ENCODE measurements around the gene LRRC56.
"Not testable (repeated sequence)": the region's sequence is repeated elsewhere in the genome, so short reads cannot be mapped to it uniquely, and the experiment has no call there.

The LRRC56 gene

DNA sequence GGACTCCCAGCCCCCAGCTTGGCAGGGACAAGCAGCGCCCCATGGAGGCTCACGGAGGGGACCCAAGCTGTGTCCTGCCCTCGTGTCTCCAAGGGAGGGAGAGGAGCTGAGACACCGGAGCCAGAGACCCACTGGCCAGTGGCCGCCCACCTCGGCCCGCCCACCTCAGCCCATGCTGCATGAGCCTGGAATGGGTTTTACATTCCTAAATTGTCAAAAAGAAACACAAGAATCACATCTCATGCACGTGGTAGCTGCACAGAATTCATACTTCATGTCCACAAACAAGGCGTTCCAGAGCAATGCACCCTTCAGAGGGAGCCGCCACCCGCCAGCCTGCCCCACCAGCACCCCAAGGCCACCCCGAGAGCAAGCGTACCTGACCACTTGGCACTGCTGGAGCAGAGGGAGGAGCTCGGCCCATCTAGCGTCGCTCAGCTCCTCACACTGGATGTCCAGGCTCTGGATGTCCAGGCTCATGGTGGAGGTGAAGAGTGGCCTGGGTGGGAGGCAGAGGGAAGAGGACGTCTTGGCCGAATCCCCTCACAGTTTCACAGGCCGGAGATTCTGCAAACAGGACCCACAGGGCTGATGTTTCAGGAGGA, 35.5 kb upstream of the LRRC56 start:
- DNase-seq (ENCODE audit: low spot score) = no peak

DNA sequence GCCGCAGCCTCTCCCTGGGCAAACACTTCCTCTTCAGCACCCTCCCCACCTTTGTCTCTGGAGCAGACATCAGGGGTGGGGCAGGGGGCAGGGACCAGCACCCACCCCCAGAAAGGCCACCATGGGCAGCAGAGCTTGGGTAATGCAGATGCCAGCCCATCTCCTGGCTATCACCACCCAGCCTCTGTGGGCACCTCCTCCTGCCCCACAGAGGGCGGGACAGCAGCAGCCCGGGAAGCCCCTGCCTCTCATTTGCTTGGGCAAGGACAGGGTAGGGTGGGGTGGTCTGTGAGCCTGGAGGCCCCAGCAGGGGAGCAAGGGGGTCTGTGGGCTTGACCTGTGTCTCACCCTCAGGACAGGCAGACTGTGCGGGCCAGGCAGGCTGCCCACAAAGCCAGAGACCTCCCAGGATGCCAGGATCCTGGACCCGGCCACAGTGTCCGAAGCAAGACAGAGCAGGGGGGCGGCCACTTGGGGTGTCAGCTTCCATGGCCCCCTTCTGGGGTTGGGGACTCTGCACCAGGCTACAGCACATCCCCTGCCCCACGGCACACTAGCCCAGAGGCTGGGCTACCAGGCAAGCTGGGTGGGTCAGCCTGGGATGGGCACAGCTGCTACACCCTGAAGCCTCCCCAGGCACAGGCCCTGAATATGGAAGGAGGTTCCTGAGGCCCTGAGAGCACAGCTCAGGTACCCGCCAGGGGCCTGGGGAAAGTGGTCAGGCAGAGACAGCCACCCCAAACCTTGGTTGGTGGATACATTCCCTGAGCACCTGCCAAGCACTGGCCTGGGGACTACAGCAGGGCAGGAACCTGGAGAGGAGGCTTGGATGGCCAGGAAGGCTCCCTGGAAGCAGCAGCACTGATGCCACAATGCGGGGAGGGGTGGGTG, 34.8 kb upstream of the LRRC56 start:
- no peak for DNase-seq (ENCODE audit: low spot score)

GRCh38 chr11:503179-503981, 33.9 kb upstream of the LRRC56 start:
- no peak for DNase-seq (ENCODE audit: low spot score)

GRCh38 chr11:504053-504993, 33.0 kb upstream of the LRRC56 start:
- peak; percentile 56 for DNase-seq (ENCODE audit: low spot score)

- DNase-seq (ENCODE audit: low spot score) = no peak
These were observed 32.4 kb upstream of the LRRC56 start for GRCh38 chr11:504994-505344.

- DNase-seq (ENCODE audit: low spot score) = peak; percentile 99
These were observed 30.9 kb upstream of the LRRC56 start for GRCh38 chr11:506238-506994.

GRCh38 chr11:506995-507726, 30.2 kb upstream of the LRRC56 start, which contains the start of gene RNH1:
TSS of gene RNH1 (minus strand) at chr11:507242. CDS start at chr11:502162, 5,080 bp downstream.
- DNase-seq (ENCODE audit: low spot score) = peak; percentile 96

- DNase-seq (ENCODE audit: low spot score) = no peak
These were observed 29.4 kb upstream of the LRRC56 start for GRCh38 chr11:507727-508515.

DNA sequence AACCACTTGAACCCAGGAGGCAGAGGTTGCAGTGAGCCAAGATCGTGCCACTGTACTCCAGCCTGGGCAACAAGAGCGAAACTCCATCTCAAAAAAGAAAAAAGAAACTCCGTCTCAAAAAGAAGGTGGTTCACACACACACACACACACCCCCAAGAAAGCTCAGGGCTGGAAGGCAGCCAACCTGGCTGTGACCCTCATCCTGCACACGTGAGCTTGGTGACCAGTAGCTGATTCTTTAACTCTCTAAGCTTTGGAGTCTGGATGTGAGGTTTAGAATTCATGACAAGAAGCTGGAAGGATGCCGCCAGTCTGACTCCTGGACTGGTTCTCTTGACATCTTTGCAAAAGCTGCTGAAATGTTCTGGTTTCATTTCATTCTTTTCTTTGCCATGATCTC, 28.4 kb upstream of the LRRC56 start:
- no peak for DNase-seq (ENCODE audit: low spot score)

GRCh38 chr11:512761-513595, 24.3 kb upstream of the LRRC56 start:
- DNase-seq (ENCODE audit: low spot score) = no peak

DNA sequence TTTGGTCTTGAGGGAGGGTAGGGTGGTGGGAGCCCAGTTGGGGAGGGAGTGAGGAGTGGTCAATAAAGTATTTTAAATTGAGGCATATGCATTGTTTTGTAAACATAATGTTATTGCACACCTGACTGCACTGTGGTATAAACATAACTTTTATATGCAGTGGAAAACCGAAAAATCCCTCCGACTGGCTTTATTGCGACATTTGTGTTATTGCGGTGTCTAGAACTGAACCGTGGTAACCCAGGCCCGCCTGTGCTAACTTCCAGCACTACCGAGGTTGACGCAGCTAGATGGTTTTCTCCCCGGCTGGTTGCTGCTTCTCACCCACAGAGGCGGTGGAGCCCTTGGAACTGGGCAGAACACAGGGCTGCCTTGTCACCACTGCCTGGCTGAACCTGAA, 22.7 kb upstream of the LRRC56 start:
- DNase-seq (ENCODE audit: low spot score) = no peak

GRCh38 chr11:515131-515530, 22.2 kb upstream of the LRRC56 start:
- no peak for DNase-seq (ENCODE audit: low spot score)

GRCh38 chr11:516400-516799, 20.9 kb upstream of the LRRC56 start:
- no peak for DNase-seq (ENCODE audit: low spot score)

- not testable (repeated sequence) for DNase-seq (ENCODE audit: low spot score)
These were observed 20.2 kb upstream of the LRRC56 start for GRCh38 chr11:516918-517685.

- DNase-seq (ENCODE audit: low spot score) = peak; percentile 91
These were observed 18.7 kb upstream of the LRRC56 start for GRCh38 chr11:518463-519202.

GRCh38 chr11:520428-521176, 16.7 kb upstream of the LRRC56 start:
- DNase-seq (ENCODE audit: low spot score) = no peak
